Astrocyte of the cerebellum (primary cell): ENCODE data around the gene PSG7.
A peak's percentile ranks its signal among the peaks of the same experiment; 100 is the strongest.
"Not testable (repeated sequence)": the region's sequence is repeated elsewhere in the genome, so short reads cannot be mapped to it uniquely, and the experiment has no call there.

Experiments used
- DNase-seq: peaks from one replicate; pipeline ENCODE4 v3.0.0-alpha.2; 2011; ENCODE audit warnings: low read depth
- H3K4me3 ChIP-seq: 2 replicates; pipeline ENCODE4 v1.5.1; 2011; ENCODE audit warnings: mild to moderate bottlenecking, low read depth, low read length, moderate library complexity
- CTCF ChIP-seq: IDR thresholded peaks from 2 replicates; pipeline ENCODE4 v1.5.1; 2012; ENCODE audit warnings: low read length, low read depth, moderate library complexity, mild to moderate bottlenecking; ENCODE audit errors: missing control alignments
- in situ Hi-C: cut with HindIII; loops from 2 replicates; pipeline ENCODE4 v1.10.0; 2017; ENCODE audit warnings: low sequenced_read_pairs

The PSG7 gene

GRCh38 chr19:42930214-42930613 is 6.8 kb downstream of the PSG7 start:
- DNase-seq, in situ Hi-C loops, H3K4me3 ChIP-seq: not testable (repeated sequence)
- peak; percentile 47 for TF ChIP-seq CTCF

GRCh38 chr19:42928896-42929295 is 8.1 kb downstream of the PSG7 start:
- H3K4me3 ChIP-seq: no peak overlapping the region
- in situ Hi-C loops: no loop called here
- TF ChIP-seq CTCF: no peak
- no peak for DNase-seq

GRCh38 chr19:42926781-42927180 is 10.2 kb downstream of the PSG7 start:
- DNase-seq: no peak
- in situ Hi-C loops: no loop called here
- TF ChIP-seq CTCF: no peak
- H3K4me3 ChIP-seq: no peak overlapping the region

GRCh38 chr19:42923106-42923505 is 13.9 kb downstream of the PSG7 start:
- DNase-seq: peak; percentile 22
- H3K4me3 ChIP-seq, in situ Hi-C loops: not testable (repeated sequence)
- peak; percentile 77 for TF ChIP-seq CTCF

- DNase-seq, in situ Hi-C loops, H3K4me3 ChIP-seq: not testable (repeated sequence)
These were observed 16.0 kb downstream of the PSG7 start for GRCh38 chr19:42920971-42921370.

- in situ Hi-C loops: no loop called here
- no peak for DNase-seq
- no peak overlapping the region for H3K4me3 ChIP-seq
- TF ChIP-seq CTCF: no peak
These were observed 17.3 kb downstream of the PSG7 start for GRCh38 chr19:42919757-42920079.

GRCh38 chr19:42919070-42919756 is 17.8 kb downstream of the PSG7 start:
- TF ChIP-seq CTCF: peak; percentile 37
- in situ Hi-C loops, H3K4me3 ChIP-seq, DNase-seq: not testable (repeated sequence)

GRCh38 chr19:42918377-42919069 is 18.5 kb downstream of the PSG7 start:
- in situ Hi-C loops, DNase-seq, H3K4me3 ChIP-seq: not testable (repeated sequence)

- H3K4me3 ChIP-seq, DNase-seq, in situ Hi-C loops: not testable (repeated sequence)
These were observed 19.4 kb downstream of the PSG7 start, which contains the start of gene PSG6 for GRCh38 chr19:42917634-42918033. TSS of gene PSG6 (minus strand) at chr19:42917894. CDS start at chr19:42917792, 102 bp downstream.

GRCh38 chr19:42916931-42917330 is 20.1 kb downstream of the PSG7 start:
- DNase-seq, in situ Hi-C loops, H3K4me3 ChIP-seq: not testable (repeated sequence)
